ENCODE measurements around the gene MPC2.

GRCh38 chr1:167905671-167906070 lies 31.2 kb downstream of the MPC2 start:
- TF ChIP-seq CTCF (IDR thresholded peaks at IDR 0.05), result no peak
- TF ChIP-seq ZFX (IDR thresholded peaks at IDR 0.05; ENCODE audit: borderline replicate concordance), result no peak
